Right lung (tissue), 5 donors: Measurements from ENCODE around the gene ARHGAP24. TPM values are rescaled to one million over a fixed set of nuclear protein-coding genes. Genes with fewer than 3 reads are reported as not detected.
"Not testable (repeated sequence)": the region's sequence is repeated elsewhere in the genome, so short reads cannot be mapped to it uniquely, and the experiment has no call there.

Experiments
- DNase-seq, 2 donors: peaks; one replicate each; pipeline ENCODE4 v3.0.0-alpha.2; 2013
- polyA plus RNA-seq, 5 donors: library from polyadenylated mRNA; unstranded; fragments of 120-200 nt; gene quantifications; one replicate each; pipeline versions ENCODE4 v1.2.1 to v1.2.3, GENCODE V29; 2013; ENCODE audit warnings: inconsistent platforms in 1 of 5, low replicate concordance in 1 of 5; ENCODE audit not compliant: insufficient read length in 5 of 5, insufficient read depth in 1 of 5

ARHGAP24 gene
- polyA plus RNA-seq, 5 donors = 19.9 to 37.9 (median 26.8) TPM

DNA sequence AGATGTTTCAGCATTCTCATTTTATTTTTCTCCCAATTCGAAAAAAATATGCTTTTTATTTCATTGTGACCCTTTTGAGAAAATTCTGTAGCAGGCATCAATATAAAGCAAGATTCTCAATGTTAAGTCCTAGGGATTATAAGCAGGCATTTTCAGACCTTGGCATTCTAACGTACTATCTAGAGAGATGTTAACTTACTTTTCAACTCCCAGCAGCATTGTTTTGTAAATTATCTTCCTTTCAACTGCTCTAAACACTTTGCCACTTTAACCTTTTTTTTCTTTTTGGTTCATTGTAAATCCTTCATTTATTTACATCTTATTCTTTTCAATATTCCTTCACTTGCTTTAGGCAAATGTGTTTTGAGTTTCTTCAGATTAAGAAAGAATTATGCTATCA, 333.2 kb downstream of the ARHGAP24 start:
- DNase-seq = no peak

DNA sequence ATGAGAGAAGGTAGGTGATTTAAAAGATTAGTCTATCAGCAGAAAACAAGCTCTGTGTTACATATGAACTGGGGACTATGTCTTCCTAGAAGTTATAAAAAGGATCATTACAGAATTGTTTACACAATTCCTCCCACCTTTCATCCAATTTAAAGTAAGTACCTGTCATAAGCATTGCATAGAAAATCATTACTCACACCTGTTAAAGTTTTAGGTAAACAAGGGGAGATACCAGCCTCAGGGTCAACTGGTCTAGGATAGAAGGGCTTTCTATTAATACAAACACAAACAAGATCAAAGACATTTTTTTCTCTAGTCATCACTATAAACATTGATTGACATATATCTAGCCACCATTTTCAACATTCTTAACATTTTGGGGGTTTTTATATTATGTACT, 333.9 kb downstream of the ARHGAP24 start:
- no peak for DNase-seq

DNA sequence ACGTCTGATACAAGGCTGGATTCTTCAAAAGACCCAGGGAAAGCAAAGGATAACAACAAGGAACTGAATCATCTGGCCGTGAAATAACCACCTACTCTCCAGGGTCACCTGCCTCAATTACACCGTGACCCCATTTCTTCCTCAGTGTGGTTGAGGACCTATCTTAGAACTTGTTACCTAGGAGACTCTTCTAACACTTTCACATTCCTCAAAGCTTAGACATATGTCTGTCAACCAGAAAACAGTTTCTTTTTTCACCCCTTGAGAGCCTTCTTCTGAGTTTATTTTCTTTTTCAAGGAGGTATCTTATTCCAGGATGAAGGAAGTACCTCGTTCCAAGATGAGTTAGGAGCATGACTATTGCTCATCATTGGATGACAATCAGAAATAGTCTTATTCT, 337.8 kb downstream of the ARHGAP24 start:
- no peak for DNase-seq

GRCh38 chr4:85815796-85816459, 341.0 kb downstream of the ARHGAP24 start:
- no peak for DNase-seq

- DNase-seq = no peak
These were observed 343.8 kb downstream of the ARHGAP24 start for GRCh38 chr4:85818700-85819099.

DNA sequence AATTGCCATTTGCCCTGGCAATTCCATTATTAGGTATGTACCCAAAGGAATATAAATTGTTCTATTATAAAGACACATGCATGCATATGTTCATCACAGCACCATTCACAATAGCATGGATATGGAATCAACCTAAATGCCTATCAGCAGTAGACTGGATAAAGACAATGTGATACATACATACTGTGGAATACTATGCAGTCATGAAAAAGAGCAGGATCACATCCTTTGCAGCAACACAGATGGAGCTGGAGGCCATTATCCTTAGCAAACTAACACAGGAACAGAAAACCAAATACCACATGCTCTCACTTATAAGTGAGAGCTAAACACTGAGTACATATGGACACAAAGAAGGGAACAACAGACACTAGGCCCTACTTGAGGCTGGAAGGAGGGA, 345.2 kb downstream of the ARHGAP24 start:
- not testable (repeated sequence) for DNase-seq

DNA sequence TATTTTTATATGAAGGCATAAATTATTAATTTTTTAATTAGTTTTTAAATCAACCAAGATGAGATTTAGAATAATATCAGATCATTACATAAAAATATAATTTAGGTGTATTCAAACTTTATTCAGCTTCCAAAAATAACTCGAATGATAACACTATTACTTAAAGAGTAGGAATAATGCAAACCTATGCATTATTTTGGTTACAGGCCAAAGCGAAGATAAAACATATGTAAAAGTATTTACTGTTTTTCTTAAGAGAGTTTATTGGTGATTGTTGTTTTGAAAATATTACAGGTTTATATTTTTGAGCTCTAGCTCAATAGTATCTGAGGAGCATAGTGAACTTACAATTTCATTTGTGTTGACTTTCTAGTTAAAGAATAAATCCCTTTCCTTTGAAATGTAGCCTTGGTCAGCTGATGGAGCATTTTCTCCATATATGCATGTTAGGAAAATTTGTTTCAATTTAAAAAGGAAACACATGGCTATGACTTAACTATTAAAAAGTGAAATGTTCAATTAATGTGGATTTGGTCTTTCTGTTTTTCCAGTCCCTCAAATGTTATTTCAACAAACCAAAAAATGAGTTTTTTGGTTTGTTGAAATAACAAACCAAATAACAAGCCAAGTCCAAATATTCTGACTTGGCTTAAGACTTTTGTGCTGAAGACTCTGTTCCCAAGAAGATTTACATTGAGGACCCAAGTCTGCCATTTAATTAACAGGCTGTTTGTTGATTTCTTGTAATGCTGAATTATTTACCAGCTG, 346.9 kb downstream of the ARHGAP24 start:
- DNase-seq = no peak

DNA sequence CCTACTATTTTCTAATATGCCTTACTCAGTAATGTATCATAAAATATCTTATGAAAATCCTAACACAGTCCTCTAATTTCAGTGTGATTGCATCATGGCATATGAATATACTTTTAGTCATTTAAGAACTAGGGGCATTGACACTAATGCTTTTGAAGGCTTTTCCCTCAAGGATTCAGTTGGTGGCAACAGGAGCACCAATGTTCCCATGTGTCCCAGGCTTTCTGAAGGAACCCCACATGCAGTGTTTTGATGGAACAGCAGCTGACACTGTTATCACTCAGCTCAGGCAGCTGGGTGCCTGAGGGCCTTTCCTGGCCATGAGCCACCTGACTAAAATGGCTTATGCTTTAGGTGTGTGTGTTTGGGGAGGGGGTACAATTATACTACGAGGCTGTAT, 348.3 kb downstream of the ARHGAP24 start:
- DNase-seq = no peak

DNA sequence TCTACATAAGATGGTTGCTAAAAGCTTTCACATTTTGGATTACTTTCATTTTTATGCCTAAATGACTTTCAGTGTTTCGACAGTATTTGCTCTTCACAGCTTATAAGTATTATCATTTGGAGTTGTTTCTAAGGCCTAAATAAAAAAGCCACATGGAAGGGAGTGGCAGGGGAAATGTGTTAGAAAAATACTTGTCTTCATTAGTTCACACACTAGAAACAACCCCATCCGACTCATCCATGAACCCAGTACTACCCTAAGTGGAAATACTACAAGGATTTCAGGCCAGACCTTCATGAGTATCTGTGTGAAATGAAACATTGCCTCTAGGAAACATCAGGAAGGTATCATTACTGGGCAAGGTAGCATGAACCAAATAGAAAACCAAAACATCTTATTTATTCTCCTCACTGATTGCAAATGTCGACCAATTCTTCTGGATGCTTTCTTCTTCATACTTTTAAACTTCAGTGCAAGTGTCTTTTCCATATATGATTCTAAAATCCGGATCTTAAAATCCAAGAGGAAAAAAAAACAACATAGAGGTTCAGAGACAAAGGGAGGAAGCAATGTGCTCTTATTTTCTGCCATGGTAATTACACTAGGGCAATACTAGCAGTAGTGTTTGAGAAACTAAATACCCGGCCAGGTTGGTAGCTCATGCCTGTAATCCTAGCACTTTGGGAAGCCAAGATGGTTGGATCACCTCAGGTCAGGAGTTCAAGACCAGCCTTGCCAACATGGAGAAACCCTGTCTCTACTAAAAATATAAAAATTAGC, 349.4 kb downstream of the ARHGAP24 start:
- no peak for DNase-seq

DNA sequence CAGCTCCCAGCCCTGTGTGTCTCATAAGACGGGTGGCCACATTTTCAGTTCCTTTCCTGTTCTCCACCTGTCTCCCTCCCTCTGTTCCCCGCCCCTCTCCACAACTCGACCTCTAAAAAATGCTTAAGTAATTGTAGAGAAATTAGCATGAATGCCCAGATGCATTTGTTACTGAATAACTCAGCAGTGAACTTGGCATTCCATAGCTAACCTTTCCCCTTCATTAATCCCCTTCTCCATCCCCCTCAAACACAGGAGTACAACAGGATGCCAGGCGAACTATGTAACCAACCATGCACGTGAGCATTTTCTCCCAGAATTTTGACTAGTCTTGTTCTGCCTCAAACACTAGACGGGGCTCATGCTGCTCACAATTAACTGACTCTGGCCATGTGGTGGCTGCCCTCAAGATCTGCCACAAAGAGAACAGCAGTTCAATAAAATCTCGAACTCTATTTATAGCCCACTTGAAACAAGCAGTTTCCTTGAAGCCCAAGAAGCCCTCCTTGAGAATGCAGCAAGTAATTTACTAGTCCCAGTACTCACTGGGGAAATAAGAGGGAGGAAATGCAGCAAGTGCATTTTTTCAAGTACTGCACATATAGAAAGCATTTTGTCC, 351.2 kb downstream of the ARHGAP24 start:
- peak; percentile 36 to 47 for DNase-seq

DNA sequence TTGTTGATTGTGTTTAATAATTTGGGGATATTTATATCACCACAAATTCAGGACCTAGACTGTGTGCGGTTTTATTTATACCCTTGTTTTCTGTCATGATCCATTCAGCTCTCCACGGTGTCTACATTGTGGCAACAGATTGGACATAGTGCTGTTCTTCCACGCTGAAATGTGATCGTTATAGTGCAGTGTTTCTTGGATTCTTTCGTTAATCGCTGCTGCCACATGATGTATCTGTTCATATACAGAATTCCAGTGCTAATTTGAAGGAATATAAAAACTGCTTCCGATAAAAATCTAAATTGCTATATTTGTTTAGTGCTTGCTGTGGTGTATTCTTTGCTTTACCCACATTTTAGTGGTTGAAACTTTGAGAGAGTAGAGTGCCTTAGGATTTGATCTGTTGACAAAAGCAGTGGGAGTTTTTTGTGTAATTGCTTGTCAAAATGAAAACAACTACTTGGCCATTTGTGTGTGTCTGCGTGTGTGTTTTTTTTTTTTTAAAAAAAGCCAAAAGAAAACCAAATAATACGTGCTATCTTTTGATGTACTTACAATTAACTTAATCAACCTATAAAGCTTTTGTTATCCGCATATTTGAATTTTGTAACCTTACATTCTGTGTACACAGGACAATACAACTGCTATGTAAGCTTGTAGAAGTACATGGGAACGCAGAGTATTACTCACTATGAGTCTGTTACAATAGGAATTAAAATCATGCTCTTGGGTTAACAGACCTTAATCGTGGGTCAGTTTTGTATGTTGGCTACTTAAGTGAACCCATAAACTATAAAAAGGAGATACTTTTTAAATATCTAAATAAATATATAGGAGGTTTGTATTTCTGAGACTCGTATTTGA, 353.3 kb downstream of the ARHGAP24 start:
- DNase-seq = no peak

GRCh38 chr4:85829276-85830051, 354.5 kb downstream of the ARHGAP24 start:
- DNase-seq = no peak

- DNase-seq = no peak
These were observed 356.7 kb downstream of the ARHGAP24 start for GRCh38 chr4:85831647-85832046.

DNA sequence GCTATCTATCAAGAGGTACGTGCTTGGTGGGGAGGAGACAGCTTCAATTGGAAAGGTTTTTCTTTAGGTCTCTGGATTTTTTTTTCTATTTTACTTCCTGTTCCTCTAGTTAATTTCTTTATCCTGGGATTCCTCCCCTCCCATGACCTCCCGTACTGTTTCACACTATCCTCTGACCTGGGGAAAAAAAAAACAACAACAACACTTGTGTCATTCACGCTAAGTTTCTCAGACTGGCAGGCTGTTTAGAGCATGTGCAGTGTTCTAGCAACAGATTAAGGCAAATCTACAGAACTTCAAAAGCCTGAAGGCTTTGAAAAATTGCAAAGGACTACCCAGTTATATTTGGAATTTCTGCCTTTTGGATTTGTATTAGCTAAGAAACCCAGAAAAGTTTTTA, 358.4 kb downstream of the ARHGAP24 start:
- no peak for DNase-seq

DNA sequence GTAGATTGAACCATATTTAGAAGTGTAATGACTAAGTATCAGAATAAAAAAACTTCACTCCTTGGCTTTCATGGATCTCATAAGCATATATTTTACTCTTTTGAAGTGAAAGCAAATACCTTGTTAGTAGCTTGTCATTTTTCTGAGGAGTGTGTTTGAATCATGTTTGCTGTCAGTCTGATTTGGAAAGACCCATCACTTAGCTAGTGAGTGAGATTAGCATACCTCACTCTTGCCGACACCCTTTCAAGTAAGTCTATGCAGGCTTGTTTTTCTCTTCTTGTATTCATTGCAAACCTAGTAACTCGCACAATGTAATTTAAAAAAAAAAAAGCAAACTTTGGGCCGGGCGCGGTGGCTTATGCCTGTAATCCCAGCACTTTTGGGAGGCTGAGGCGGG, 360.0 kb downstream of the ARHGAP24 start:
- no peak for DNase-seq

DNA sequence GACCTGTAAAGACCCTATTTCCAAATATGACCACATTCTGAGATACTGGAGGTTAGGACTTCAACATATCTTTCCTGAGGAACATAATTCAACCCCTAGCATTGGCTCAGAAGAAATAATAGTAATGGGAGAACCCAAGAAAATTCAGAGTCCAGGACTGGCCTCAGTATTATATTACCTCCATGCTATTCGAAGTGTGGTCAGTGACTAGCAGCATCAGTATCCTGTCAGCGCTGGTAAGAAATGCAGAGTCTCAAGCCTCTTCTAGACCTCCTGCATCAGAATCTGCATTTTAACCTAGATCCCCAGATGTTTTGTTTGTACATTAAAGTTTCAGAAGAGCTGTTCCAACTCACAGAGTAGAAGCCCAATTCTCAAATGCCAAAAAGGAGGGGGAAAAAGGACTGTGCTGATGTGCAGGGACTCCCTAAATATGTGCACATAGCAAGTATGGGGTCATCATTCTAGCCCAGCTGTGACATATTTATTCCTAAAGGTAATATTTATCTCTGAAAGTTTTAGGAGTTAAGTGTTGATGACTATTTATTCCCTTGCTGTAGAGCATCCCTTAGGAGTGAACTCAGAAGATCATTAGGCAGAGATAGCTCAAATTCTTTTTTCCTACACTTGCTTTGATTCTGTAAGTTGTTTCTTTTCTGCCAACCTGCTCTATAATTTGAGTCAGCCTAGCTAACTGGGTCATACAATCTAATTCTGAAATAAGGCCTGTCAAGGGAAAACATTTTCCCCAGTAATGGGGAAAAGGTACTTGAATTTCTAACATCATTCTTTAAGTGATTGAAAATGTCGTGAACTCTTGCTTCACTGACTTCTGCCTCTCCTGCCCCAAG, 361.9 kb downstream of the ARHGAP24 start:
- no peak for DNase-seq

DNA sequence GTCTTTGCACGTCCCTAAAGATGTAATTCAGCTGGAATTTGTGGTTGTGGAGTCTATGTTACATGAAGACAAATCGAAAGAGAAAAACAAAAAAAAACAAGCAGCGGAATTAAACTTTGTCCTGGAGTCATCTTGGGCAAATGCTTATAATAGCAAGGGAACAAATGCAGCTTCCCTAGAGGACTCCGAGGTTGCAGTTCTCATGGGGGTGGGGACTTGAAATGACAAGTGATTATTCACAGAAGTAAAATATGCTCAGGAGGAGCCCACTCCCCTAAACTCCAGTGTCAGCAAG, 362.4 kb downstream of the ARHGAP24 start:
- DNase-seq = no peak

DNA sequence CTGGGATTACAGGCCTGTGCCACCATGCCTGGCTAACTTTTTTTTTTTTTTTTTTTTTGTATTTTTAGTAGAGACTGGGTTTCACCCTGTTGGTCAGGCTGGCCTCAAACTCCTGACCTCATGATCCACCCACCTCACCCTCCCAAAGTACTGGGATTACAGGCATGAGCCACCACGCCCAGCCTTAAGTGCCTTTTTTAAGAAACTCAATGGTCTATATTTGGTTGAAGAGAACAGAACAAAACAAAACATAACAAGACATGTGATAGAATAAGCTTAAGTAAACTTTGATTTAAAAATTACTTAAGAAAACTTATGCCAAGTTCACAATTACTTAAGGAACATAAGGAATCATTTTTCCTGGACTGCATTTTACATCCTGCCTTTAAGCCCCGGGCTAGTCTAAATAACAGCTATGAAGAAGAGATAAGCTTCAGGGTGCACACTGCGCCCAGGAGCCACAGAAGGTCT, 365.1 kb downstream of the ARHGAP24 start:
- DNase-seq = not testable (repeated sequence)

DNA sequence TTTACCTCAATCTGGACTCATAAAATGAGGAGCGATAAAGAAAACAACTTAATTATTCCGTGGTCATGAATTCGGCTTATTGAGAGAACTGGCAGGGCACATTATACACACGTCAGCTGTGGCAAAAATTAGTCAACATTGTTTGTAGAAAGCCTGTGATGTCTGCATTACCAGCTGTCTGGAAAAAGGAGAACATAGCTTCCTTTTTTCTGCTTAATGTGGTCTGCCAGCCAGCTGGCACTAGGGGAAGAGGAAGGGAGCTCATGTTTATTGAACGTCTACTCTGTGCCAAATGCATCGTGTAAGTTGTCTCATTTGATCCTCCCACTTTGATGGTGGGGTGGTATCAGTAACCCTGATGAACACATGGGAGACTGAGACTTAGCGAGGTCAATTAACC, 367.6 kb downstream of the ARHGAP24 start:
- no peak for DNase-seq

DNA sequence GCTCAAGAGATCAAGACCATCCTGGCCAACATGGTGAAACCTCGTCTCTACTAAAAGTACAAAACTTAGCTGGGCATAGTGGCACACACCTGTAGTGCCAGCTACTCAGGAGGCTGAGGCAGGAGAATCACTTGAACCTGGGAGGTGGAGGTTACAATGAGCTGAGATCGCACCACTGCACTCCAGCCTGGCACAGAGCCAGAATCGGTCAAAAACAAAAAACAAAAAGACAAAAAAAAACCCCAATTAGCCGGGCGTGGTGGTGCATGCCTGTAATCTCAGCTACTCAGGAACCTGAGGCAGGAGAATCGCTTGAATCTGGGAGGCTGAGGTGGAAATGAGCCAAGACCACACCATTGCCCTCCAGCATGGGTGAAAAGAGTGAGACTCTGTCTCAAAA, 378.8 kb downstream of the ARHGAP24 start:
- DNase-seq = not testable (repeated sequence)
